K562 (cell line): ENCODE results near the gene CHAF1A. TPM values are rescaled to one million over a fixed set of nuclear protein-coding genes. Genes with fewer than 3 reads are reported as not detected.
A peak's percentile ranks its signal among the peaks of the same experiment; 100 is the strongest.

Source experiments
- AFF4 ChIP-seq: sonication (generic); formaldehyde crosslinking; IDR thresholded peaks from 2 replicates; pipeline ENCODE4 v1.8.0; 2023; ENCODE audit warnings: mild to moderate bottlenecking, missing genetic modification reagents
- E2F6 ChIP-seq, 2 experiments: IDR thresholded peaks; 2 replicates each; pipeline ENCODE4 v1.6.1; 2011; ENCODE audit warnings: borderline replicate concordance in 1 of 2, control low read depth in 1 of 2, low read depth in 1 of 2, low read length in 1 of 2, mild to moderate bottlenecking in 1 of 2, mixed read lengths in 1 of 2, moderate library complexity in 1 of 2; ENCODE audit not compliant: insufficient read depth in 1 of 2, insufficient read length in 1 of 2, poor library complexity in 1 of 2, severe bottlenecking in 1 of 2; ENCODE audit errors: extremely low read depth in 1 of 2
- GABPB2 ChIP-seq: fragments of 250-450 bp; sonication (Bioruptor Pico); conservative IDR thresholded peaks from 2 replicates; pipeline ENCODE4 v1.5.1; 2021; ENCODE audit warnings: mild to moderate bottlenecking
- IRF1 ChIP-seq: sonication (generic); formaldehyde crosslinking; IDR thresholded peaks from 2 replicates; pipeline ENCODE4 v1.8.0; 2022; ENCODE audit warnings: missing genetic modification reagents, mild to moderate bottlenecking, borderline replicate concordance
- MITF ChIP-seq: IDR thresholded peaks from 2 replicates; pipeline ENCODE4 v1.6.1; 2014; ENCODE audit warnings: antibody characterized with exemption
- PHB ChIP-seq: fragments of 250-450 bp; sonication (Bioruptor Pico); IDR thresholded peaks from 2 replicates; pipeline ENCODE4 v1.5.0; 2021
- RERE ChIP-seq: sonication (generic); formaldehyde crosslinking; IDR thresholded peaks from 2 replicates; pipeline ENCODE4 v1.8.0; 2023; ENCODE audit warnings: missing genetic modification reagents, mild to moderate bottlenecking, borderline replicate concordance
- ZFP30 ChIP-seq: fragments of 250-450 bp; sonication (Bioruptor Pico); IDR thresholded peaks from 2 replicates; pipeline ENCODE4 v1.8.0; 2022; ENCODE audit warnings: moderate library complexity, mild to moderate bottlenecking, inconsistent platforms, borderline replicate concordance
- polyA plus RNA-seq, 8 experiments: library from polyadenylated mRNA; depleted of rRNA in 4 of 8; stranded (reverse) in 5 of 8; unstranded in 3 of 8; fragments of >200 nt; fragmentation: Nextera tagmentation in 2 of 8; fragmentation: Illumina TruSeq in 1 of 8; extraction: Ambion mirVana in 2 of 8; extraction: Trizol in 1 of 8; gene quantifications; 2 replicates each; pipeline versions ENCODE4 v1.2.1 to v1.2.3, GENCODE V29; 2011 to 2014; ENCODE audit warnings: inconsistent platforms in 1 of 8, missing spikeins in 1 of 8
- total RNA-seq, 7 experiments: library from RNA; depleted of rRNA in 6 of 7; stranded (reverse); fragments of >200 nt in 6 of 7; fragmentation: Illumina TruSeq in 2 of 7; extraction: Trizol in 2 of 7; gene quantifications; 2 replicates each; pipeline versions ENCODE4 v1.2.1 to v1.2.3, GENCODE V29; 2011 to 2021; ENCODE audit warnings: low replicate concordance in 1 of 7
- TF ChIP-seq, protein P1 (sequence below), 2 experiments: fragments of 450-650 bp; conservative IDR thresholded peaks; 2 replicates each; pipeline ENCODE4 v1.6.1; 2017; ENCODE audit warnings: mild to moderate bottlenecking in 2 of 2, moderate library complexity in 2 of 2

Gene CHAF1A
- total and polyA plus RNA-seq, 9 of the 15 experiments (the other 6 are each of a cell fraction or from before 2014, with no cell fraction given), result 1.6 to 86.9 (median 45.2) TPM

GRCh38 chr19:4374498-4375163 lies 27.8 kb upstream of the CHAF1A start (continued):
- TF ChIP-seq RERE (CRISPR knock-in tag) (0 out of 2 replicates have a peak, but pooled peaks have one; percentile 7), MITF (no peak), AFF4 (CRISPR knock-in tag) (no peak; the same call in 1 of the 2 replicates), ZFP30 (no peak), GABPB2 (CRISPR knock-in tag) (no peak; the same call in 1 of the 2 replicates), PHB (CRISPR knock-in tag) (no peak), E2F6 (IDR thresholded peaks at IDR 0.05; ENCODE audit: borderline replicate concordance in 1 of 2, extremely low read depth in 1 of 2, insufficient read depth in 1 of 2, insufficient read length in 1 of 2, low read depth in 1 of 2, low read length in 1 of 2, poor library complexity in 1 of 2, severe bottlenecking in 1 of 2) (peak; percentile 94 to 95), IRF1 (no peak)
- TF ChIP-seq, protein P1, sequence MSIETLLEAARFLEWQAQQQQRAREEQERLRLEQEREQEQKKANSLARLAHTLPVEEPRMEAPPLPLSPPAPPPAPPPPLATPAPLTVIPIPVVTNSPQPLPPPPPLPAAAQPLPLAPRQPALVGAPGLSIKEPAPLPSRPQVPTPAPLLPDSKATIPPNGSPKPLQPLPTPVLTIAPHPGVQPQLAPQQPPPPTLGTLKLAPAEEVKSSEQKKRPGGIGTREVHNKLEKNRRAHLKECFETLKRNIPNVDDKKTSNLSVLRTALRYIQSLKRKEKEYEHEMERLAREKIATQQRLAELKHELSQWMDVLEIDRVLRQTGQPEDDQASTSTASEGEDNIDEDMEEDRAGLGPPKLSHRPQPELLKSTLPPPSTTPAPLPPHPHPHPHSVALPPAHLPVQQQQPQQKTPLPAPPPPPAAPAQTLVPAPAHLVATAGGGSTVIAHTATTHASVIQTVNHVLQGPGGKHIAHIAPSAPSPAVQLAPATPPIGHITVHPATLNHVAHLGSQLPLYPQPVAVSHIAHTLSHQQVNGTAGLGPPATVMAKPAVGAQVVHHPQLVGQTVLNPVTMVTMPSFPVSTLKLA (conservative IDR thresholded peaks at IDR 0.05), result peak; percentile 98 to 99
